Measurements from ENCODE around the gene SHROOM3. TPM values are rescaled to one million over a fixed set of nuclear protein-coding genes. Genes with fewer than 3 reads are reported as not detected.

The SHROOM3 gene
- total and polyA plus RNA-seq, 4 donors: 4.7 to 25.8 (median 8.7) TPM

- Histone ChIP-seq H3K9ac (ENCODE audit: low read depth in 1 of 2, low read length in 2 of 2) (no peak overlapping the region), H3K27ac (ENCODE audit: low read depth in 1 of 2, low read length in 2 of 2) (no peak overlapping the region), H3K9me3 (ENCODE audit: control insufficient read depth in 4 of 4, low read length in 3 of 4) (no peaks in the 10 kb centered on the region), H3K27me3 (ENCODE audit: control insufficient read depth in 4 of 4, insufficient read depth in 4 of 4, low read length in 3 of 4) (no peaks in the 10 kb centered on the region), H3K4me1 (ENCODE audit: control insufficient read depth in 4 of 4, insufficient read depth in 4 of 4, low read length in 3 of 4) (no peaks in the 10 kb centered on the region), H3K36me3 (ENCODE audit: control insufficient read depth in 4 of 4, insufficient read depth in 3 of 4, low read depth in 1 of 4, low read length in 3 of 4) (peaks cover 4 to 32% (median 23%) of the 10 kb centered on the region in 4 donors), H3K4me3 (ENCODE audit: low read depth in 1 of 3, low read length in 3 of 3) (no peak overlapping the region)
- TF ChIP-seq SP1 (IDR thresholded peaks at IDR 0.05) (no peak), RXRA (IDR thresholded peaks at IDR 0.05) (no peak), EGR1 (IDR thresholded peaks at IDR 0.05; ENCODE audit: low read depth in 2 of 2) (no peak), HNF4G (IDR thresholded peaks at IDR 0.05) (no peak), RAD21 (IDR thresholded peaks at IDR 0.05) (no peak), CTCF (IDR thresholded peaks at IDR 0.05; ENCODE audit: low read depth, low read length, missing input control) (no peak), FOXA2 (IDR thresholded peaks at IDR 0.05) (no peak), JUND (IDR thresholded peaks at IDR 0.05) (no peak), HNF4A (conservative IDR thresholded peaks at IDR 0.05) (no peak), GABPA (IDR thresholded peaks at IDR 0.05 in 1 of 2, conservative IDR thresholded peaks at IDR 0.05 in 1 of 2) (no peak), YY1 (IDR thresholded peaks at IDR 0.05) (no peak), NR2F2 (IDR thresholded peaks at IDR 0.05) (no peak), FOXA1 (IDR thresholded peaks at IDR 0.05) (no peak), TAF1 (conservative IDR thresholded peaks at IDR 0.05) (no peak)
- TF ChIP-seq, protein P1, sequence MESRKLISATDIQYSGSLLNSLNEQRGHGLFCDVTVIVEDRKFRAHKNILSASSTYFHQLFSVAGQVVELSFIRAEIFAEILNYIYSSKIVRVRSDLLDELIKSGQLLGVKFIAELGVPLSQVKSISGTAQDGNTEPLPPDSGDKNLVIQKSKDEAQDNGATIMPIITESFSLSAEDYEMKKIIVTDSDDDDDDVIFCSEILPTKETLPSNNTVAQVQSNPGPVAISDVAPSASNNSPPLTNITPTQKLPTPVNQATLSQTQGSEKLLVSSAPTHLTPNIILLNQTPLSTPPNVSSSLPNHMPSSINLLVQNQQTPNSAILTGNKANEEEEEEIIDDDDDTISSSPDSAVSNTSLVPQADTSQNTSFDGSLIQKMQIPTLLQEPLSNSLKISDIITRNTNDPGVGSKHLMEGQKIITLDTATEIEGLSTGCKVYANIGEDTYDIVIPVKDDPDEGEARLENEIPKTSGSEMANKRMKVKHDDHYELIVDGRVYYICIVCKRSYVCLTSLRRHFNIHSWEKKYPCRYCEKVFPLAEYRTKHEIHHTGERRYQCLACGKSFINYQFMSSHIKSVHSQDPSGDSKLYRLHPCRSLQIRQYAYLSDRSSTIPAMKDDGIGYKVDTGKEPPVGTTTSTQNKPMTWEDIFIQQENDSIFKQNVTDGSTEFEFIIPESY (IDR thresholded peaks at IDR 0.05): no peak
- TF ChIP-seq, protein P2, sequence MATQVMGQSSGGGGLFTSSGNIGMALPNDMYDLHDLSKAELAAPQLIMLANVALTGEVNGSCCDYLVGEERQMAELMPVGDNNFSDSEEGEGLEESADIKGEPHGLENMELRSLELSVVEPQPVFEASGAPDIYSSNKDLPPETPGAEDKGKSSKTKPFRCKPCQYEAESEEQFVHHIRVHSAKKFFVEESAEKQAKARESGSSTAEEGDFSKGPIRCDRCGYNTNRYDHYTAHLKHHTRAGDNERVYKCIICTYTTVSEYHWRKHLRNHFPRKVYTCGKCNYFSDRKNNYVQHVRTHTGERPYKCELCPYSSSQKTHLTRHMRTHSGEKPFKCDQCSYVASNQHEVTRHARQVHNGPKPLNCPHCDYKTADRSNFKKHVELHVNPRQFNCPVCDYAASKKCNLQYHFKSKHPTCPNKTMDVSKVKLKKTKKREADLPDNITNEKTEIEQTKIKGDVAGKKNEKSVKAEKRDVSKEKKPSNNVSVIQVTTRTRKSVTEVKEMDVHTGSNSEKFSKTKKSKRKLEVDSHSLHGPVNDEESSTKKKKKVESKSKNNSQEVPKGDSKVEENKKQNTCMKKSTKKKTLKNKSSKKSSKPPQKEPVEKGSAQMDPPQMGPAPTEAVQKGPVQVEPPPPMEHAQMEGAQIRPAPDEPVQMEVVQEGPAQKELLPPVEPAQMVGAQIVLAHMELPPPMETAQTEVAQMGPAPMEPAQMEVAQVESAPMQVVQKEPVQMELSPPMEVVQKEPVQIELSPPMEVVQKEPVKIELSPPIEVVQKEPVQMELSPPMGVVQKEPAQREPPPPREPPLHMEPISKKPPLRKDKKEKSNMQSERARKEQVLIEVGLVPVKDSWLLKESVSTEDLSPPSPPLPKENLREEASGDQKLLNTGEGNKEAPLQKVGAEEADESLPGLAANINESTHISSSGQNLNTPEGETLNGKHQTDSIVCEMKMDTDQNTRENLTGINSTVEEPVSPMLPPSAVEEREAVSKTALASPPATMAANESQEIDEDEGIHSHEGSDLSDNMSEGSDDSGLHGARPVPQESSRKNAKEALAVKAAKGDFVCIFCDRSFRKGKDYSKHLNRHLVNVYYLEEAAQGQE (IDR thresholded peaks at IDR 0.05): no peak
- TF ChIP-seq, protein P3, sequence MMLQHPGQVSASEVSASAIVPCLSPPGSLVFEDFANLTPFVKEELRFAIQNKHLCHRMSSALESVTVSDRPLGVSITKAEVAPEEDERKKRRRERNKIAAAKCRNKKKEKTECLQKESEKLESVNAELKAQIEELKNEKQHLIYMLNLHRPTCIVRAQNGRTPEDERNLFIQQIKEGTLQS (IDR thresholded peaks at IDR 0.05): no peak
- TF ChIP-seq, protein P4, sequence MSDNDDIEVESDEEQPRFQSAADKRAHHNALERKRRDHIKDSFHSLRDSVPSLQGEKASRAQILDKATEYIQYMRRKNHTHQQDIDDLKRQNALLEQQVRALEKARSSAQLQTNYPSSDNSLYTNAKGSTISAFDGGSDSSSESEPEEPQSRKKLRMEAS (IDR thresholded peaks at IDR 0.05): no peak
- 82% methylated on average over 2 of the region's 2 CpGs for WGBS
- no peak for DNase-seq (ENCODE audit: low spot score)
These were observed 333.0 kb downstream of the SHROOM3 start for GRCh38 chr4:76767983-76768382.

Data from liver (tissue), 9 donors.